GM21423 (cell line): ENCODE data around the gene ITLN1.
A peak's percentile ranks its signal among the peaks of the same experiment; 100 is the strongest.
"Not testable (repeated sequence)": the region's sequence is repeated elsewhere in the genome, so short reads cannot be mapped to it uniquely, and the experiment has no call there.

Experiments
- ATAC-seq: cut with Tn5 transposase; IDR thresholded peaks from one replicate; pipeline ENCODE4 v1.9.1; 2021; ENCODE audit warnings: mild to moderate bottlenecking, moderate library complexity; ENCODE audit not compliant: unreplicated experiment

The ITLN1 gene

GRCh38 chr1:160883581-160884513, 1.1 kb downstream of the ITLN1 start:
- no peak for ATAC-seq

- no peak for ATAC-seq
Observed at GRCh38 chr1:160882582-160882981, 2.4 kb downstream of the ITLN1 start.

GRCh38 chr1:160881264-160881663, 3.7 kb downstream of the ITLN1 start:
- ATAC-seq = not testable (repeated sequence)

GRCh38 chr1:160880216-160880615, 4.8 kb downstream of the ITLN1 start:
- ATAC-seq = no peak

GRCh38 chr1:160879056-160879455, 5.9 kb downstream of the ITLN1 start:
- ATAC-seq = no peak

- ATAC-seq = no peak
Observed at GRCh38 chr1:160877221-160877620, 7.8 kb downstream of the ITLN1 start.

GRCh38 chr1:160876311-160876710, 8.7 kb downstream of the ITLN1 start:
- ATAC-seq = no peak

GRCh38 chr1:160875591-160875990, 9.4 kb downstream of the ITLN1 start:
- not testable (repeated sequence) for ATAC-seq

GRCh38 chr1:160874935-160875334, 10.0 kb downstream of the ITLN1 start:
- no peak for ATAC-seq

- ATAC-seq = no peak
Observed at GRCh38 chr1:160868141-160868540, 16.8 kb downstream of the ITLN1 start.

- ATAC-seq = not testable (repeated sequence)
Observed at GRCh38 chr1:160867651-160868050, 17.3 kb downstream of the ITLN1 start.

- no peak for ATAC-seq
Observed at GRCh38 chr1:160866695-160867260, 18.2 kb downstream of the ITLN1 start.

- no peak for ATAC-seq
Observed at GRCh38 chr1:160866001-160866694, 18.8 kb downstream of the ITLN1 start.

GRCh38 chr1:160865337-160865736, 19.6 kb downstream of the ITLN1 start:
- no peak for ATAC-seq

- ATAC-seq = no peak
Observed at GRCh38 chr1:160864173-160864572, 20.8 kb downstream of the ITLN1 start.

- ATAC-seq = no peak
Observed at GRCh38 chr1:160863774-160864131, 21.2 kb downstream of the ITLN1 start.

- no peak for ATAC-seq
Observed at GRCh38 chr1:160863061-160863773, 21.8 kb downstream of the ITLN1 start.

- ATAC-seq = peak; percentile 75
Observed at GRCh38 chr1:160862203-160863060, 22.5 kb downstream of the ITLN1 start, which contains the start of gene CD244. Gene CD244 (minus strand): TSS chr1:160862887. CDS start chr1:160862677, 210 bp downstream.

GRCh38 chr1:160860840-160861505, 24.0 kb downstream of the ITLN1 start:
- no peak for ATAC-seq
